ENCODE results near the gene VPS13A. TPM values are rescaled to one million over a fixed set of nuclear protein-coding genes. Genes with fewer than 3 reads are reported as not detected.
A peak's percentile ranks its signal among the peaks of the same experiment; 100 is the strongest.
"Not testable (repeated sequence)": the region's sequence is repeated elsewhere in the genome, so short reads cannot be mapped to it uniquely, and the experiment has no call there.

The VPS13A gene
- total RNA-seq, 1 donor from 2014 or later: 52.9 TPM

- DNase-seq (ENCODE audit: low read depth): no peak
Observed at GRCh38 chr9:77304543-77304942, 127.2 kb downstream of the VPS13A start.

GRCh38 chr9:77305622-77306400 is 128.5 kb downstream of the VPS13A start:
- DNase-seq (ENCODE audit: low read depth): no peak

GRCh38 chr9:77307166-77307565 is 129.8 kb downstream of the VPS13A start:
- DNase-seq (ENCODE audit: low read depth): no peak

- no peak for DNase-seq (ENCODE audit: low read depth)
Observed at GRCh38 chr9:77316058-77316457, 138.7 kb downstream of the VPS13A start.

GRCh38 chr9:77325058-77325457 is 147.7 kb downstream of the VPS13A start:
- no peak for DNase-seq (ENCODE audit: low read depth)

GRCh38 chr9:77328102-77328501 is 150.8 kb downstream of the VPS13A start:
- DNase-seq (ENCODE audit: low read depth): no peak

- no peak for DNase-seq (ENCODE audit: low read depth)
Observed at GRCh38 chr9:77370064-77370463, 192.7 kb downstream of the VPS13A start.

GRCh38 chr9:77374266-77374665 is 196.9 kb downstream of the VPS13A start:
- no peak for DNase-seq (ENCODE audit: low read depth)

GRCh38 chr9:77375956-77376532 is 198.7 kb downstream of the VPS13A start:
- peak; percentile 47 for DNase-seq (ENCODE audit: low read depth)

- peak; percentile 13 for DNase-seq (ENCODE audit: low read depth)
Observed at GRCh38 chr9:77384406-77384805, 207.1 kb downstream of the VPS13A start.

GRCh38 chr9:77386187-77386586 is 208.9 kb downstream of the VPS13A start:
- DNase-seq (ENCODE audit: low read depth): peak; percentile 9

- DNase-seq (ENCODE audit: low read depth): no peak
Observed at GRCh38 chr9:77391834-77392233, 214.5 kb downstream of the VPS13A start.

- no peak for DNase-seq (ENCODE audit: low read depth)
Observed at GRCh38 chr9:77392328-77392727, 215.0 kb downstream of the VPS13A start.

- DNase-seq (ENCODE audit: low read depth): not testable (repeated sequence)
Observed at GRCh38 chr9:77398581-77398980, 221.2 kb downstream of the VPS13A start.

GRCh38 chr9:77399964-77400363 is 222.6 kb downstream of the VPS13A start:
- no peak for DNase-seq (ENCODE audit: low read depth)

GRCh38 chr9:77402286-77402685 is 225.0 kb downstream of the VPS13A start:
- no peak for DNase-seq (ENCODE audit: low read depth)

- no peak for DNase-seq (ENCODE audit: low read depth)
Observed at GRCh38 chr9:77403239-77403638, 225.9 kb downstream of the VPS13A start.

- not testable (repeated sequence) for DNase-seq (ENCODE audit: low read depth)
Observed at GRCh38 chr9:77408521-77408920, 231.2 kb downstream of the VPS13A start.

GRCh38 chr9:77417566-77417965 is 240.2 kb downstream of the VPS13A start:
- DNase-seq (ENCODE audit: low read depth): peak; percentile 16

GRCh38 chr9:77418226-77418625 is 240.9 kb downstream of the VPS13A start:
- DNase-seq (ENCODE audit: low read depth): no peak

- DNase-seq (ENCODE audit: low read depth): no peak
Observed at GRCh38 chr9:77420641-77421040, 243.3 kb downstream of the VPS13A start.

- DNase-seq (ENCODE audit: low read depth): peak; percentile 64
Observed at GRCh38 chr9:77421506-77422265, 244.4 kb downstream of the VPS13A start.

GRCh38 chr9:77422969-77423368 is 245.6 kb downstream of the VPS13A start:
- no peak for DNase-seq (ENCODE audit: low read depth)

Data from renal cortical epithelial cell (primary cell).